Measurements from ENCODE around the gene GUK1. TPM values are rescaled to one million over a fixed set of nuclear protein-coding genes. Genes with fewer than 3 reads are reported as not detected.

GUK1 gene
- total and polyA plus RNA-seq, 2 of the 8 experiments (the other 6 are each of a cell fraction or from before 2014, with no cell fraction given): 68.5 to 183 TPM

GRCh38 chr1:228099331-228099732 is 40.7 kb upstream of the GUK1 start:
- Histone ChIP-seq H3K4ac (replicated peaks; ENCODE audit: insufficient read length, low read depth, low read length) (no peak overlapping the region), H2BK5ac (ENCODE audit: low read depth, low read length) (no peak overlapping the region), H3K14ac (ENCODE audit: insufficient read length) (no peak overlapping the region), H3K4me2 (ENCODE audit: insufficient read depth in 1 of 2, low read depth in 2 of 2, low read length in 2 of 2) (no peak overlapping the region), H4K20me1 (replicated peaks in 1 of 2; ENCODE audit: control insufficient read depth in 1 of 2, insufficient read depth in 2 of 2, low read length in 2 of 2) (peaks cover 21 to 47% of the 10 kb centered on the region in 2 experiments), H3K27me3 (replicated peaks in 1 of 4; ENCODE audit: control insufficient read depth in 3 of 4, extremely low read depth in 1 of 4, insufficient read depth in 3 of 4, low read length in 3 of 4) (no peaks in the 10 kb centered on the region; a peak in 1 of 7 replicates), H3K23me2 (ENCODE audit: low read depth, low read length) (peaks cover 6% of the 10 kb centered on the region; the same call in 1 of the 2 replicates), H3K79me2 (ENCODE audit: control insufficient read depth in 1 of 2, insufficient read depth in 2 of 2, low read length in 2 of 2) (peaks cover under 1 to 28% of the 10 kb centered on the region in 2 experiments; a peak in 2 of 4 replicates), H3K9me3 (ENCODE audit: insufficient read depth in 2 of 2, low read depth in 1 of 2, low read length in 1 of 2) (peaks cover 0 to 1% of the 10 kb centered on the region in 2 experiments; a peak in 2 of 4 replicates), H4K5ac (ENCODE audit: insufficient read length, low read depth, low read length) (no peak overlapping the region), H2AK5ac (ENCODE audit: low read depth, low read length) (no peak overlapping the region), H3K18ac (ENCODE audit: extremely low read depth, low read length) (no peak overlapping the region), H3K79me1 (ENCODE audit: low read depth, low read length) (peaks cover 23% of the 10 kb centered on the region), H2BK12ac (ENCODE audit: low read depth, low read length) (no peak overlapping the region), H2BK15ac (ENCODE audit: low read length) (no peak overlapping the region), H3K23ac (ENCODE audit: insufficient read length) (no peak overlapping the region), H3K4me3 (ENCODE audit: extremely low read depth in 1 of 4, insufficient read depth in 2 of 4, low read depth in 3 of 4, low read length in 4 of 4) (no peak overlapping the region), H2BK20ac (ENCODE audit: low read length) (no peak overlapping the region), H2AFZ (ENCODE audit: low read length) (no peak overlapping the region), H3K36me3 (ENCODE audit: control insufficient read depth in 2 of 4, insufficient read depth in 4 of 4, low read length in 3 of 4) (peaks cover 13 to 38% (median 19%) of the 10 kb centered on the region in 4 experiments; a peak in 7 of 8 replicates), H3K9ac (replicated peaks in 1 of 4; ENCODE audit: extremely low read depth in 1 of 4, low read depth in 3 of 4, low read length in 3 of 4) (no peak overlapping the region), H3K4me1 (replicated peaks in 1 of 4; ENCODE audit: control insufficient read depth in 3 of 4, insufficient read depth in 4 of 4, low read length in 3 of 4) (peaks cover 0 to 2% (median 0%) of the 10 kb centered on the region in 4 experiments; a peak in 1 of 7 replicates), H3K27ac (ENCODE audit: low read depth, low read length) (no peak overlapping the region), H4K8ac (ENCODE audit: extremely low read depth, insufficient read depth, low read length) (no peak overlapping the region), H3K56ac (replicated peaks; ENCODE audit: insufficient read length, low read depth, low read length) (no peak overlapping the region), H4K91ac (replicated peaks; ENCODE audit: insufficient read length, low read length) (no peak overlapping the region), H2BK120ac (replicated peaks; ENCODE audit: low read depth, low read length) (no peak overlapping the region)
- ChIA-PET CTCF (ENCODE audit: partially characterized antibody) (interaction anchor here (0.5 to 3.8 kb wide), 8 partner anchors 9 to 103 kb away, joined by 3 to 13 read pairs (median 5); no protein-coding TSS in a partner anchor), POLR2A (ENCODE audit: partially characterized antibody) (interaction anchor here (0.6 to 5.6 kb wide), 6 partner anchors 10 to 1314 kb away, joined by 3 to 53 read pairs (median 4); partner anchors contain the start of gene ARF1)
- TF ChIP-seq NANOG (IDR thresholded peaks at IDR 0.05; ENCODE audit: insufficient read depth, low read depth, low read length, poor library complexity, severe bottlenecking): no peak
- peak in 1 of 2 experiments; percentile 27; a peak in 1 of 3 replicates for TF ChIP-seq POLR2A (IDR thresholded peaks at IDR 0.05; ENCODE audit: control extremely low read depth in 1 of 2, low read depth in 2 of 2, low read length in 2 of 2)
- WGBS, 2 experiments (ENCODE audit: extremely low coverage in 1 of 2, insufficient coverage in 1 of 2, insufficient read length in 1 of 2, insufficient replicate concordance in 2 of 2, low coverage in 1 of 2, low lambda C conversion rate in 2 of 2, missing lambda C conversion rate in 1 of 2): 92% methylated on average over 4 of the region's 4 CpGs; no CpG with 5 or more reads in 1 of the 2 experiments
- FAIRE-seq: no peak
- DNase-seq (ENCODE audit: low read depth in 1 of 2, low spot score in 2 of 2): no peak
